ENCODE results near the gene FGD2.
"Not testable (repeated sequence)": the region's sequence is repeated elsewhere in the genome, so short reads cannot be mapped to it uniquely, and the experiment has no call there.

Gene FGD2

DNA sequence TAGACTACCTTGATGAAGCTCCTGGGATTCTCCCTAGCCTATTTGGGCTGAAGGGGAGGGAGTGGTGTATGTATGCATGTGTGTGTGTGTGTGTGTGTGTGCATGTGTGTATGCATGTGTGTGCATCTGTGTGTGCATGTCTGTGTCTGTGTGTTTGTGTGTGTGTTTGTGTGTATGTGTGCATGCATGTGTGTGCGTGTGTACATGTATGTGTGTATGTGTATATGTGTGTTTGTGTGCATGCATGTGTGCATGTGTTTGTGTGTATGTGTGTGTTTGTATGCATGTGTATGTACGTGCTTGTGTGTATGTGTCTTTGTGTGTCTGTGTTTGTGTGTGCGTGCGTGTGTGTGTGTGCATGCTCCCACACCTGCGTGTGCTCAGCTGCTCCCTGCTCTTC, 15.4 kb downstream of the FGD2 start:
- no peak for DNase-seq

DNA sequence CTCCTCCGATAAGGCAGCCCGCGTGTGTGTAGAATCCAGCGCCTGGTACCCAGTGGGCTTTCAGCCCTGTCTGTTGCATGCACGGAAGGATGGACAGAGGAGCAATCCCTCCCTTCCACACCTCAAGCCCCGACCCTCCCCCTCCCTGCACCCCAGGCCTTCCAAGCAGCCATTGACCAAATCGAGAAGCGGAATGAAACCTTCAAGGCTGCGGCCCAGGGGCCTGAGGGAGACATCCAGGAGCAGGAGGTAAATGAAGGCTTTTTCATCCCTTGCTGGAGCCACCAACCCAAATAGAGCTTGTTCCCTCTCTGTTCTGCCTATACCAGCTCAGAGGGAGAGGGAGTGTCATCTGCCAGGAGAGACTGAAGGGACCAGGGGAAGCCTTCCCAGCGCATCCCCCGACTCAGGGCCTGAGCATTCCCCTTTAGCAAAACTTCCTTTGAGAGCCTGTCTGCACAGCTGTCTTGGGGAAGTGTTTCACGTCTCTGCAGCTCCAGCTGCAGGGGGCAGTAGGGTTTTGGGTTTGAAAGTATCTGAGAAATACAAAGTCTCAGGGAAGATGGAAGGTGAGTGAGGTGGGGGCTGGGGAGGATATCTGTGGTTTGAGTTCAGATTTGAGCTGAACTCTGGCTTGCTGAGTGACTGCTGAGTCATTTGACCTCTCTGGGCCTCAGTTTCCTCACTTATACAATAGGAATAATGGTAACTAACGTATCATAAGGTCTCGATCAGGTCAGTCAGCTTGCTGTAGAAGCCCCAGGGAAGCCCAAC, 16.1 kb downstream of the FGD2 start:
- peak; percentile 36 to 92 (median 57) for DNase-seq

DNA sequence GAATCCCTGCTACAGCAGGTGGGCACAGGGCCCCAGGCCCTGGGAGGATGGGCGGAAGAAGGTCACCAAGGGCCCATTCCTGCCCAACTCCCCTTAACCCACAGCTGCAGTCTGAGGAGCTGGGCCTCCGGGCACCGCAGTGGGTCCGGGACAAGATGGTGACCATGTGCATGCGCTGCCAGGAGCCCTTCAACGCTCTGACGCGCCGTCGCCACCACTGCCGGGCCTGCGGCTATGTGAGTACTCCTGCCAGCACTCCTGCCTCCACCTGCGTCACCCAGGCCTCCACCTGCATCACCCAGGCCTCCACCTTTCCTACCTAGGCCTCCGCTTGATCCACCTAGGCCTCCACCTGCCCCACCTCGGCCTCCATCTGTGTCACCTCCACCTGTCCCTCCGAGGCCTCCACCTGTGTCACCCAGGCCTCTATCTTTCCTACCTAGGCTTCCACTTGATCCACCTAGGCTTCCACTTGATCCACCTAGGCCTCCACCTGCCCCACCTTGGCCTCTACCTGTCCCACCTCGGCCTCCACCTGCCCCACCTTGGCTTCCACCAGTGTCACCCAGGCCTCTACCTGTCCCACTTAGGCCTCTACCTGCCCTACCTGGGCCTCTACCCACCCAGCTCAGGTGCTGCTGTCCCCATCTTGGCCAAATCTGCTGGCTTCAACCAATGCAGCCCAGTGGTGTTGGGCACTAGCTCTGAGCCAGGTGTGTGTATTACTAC, 16.8 kb downstream of the FGD2 start:
- no peak for DNase-seq

DNA sequence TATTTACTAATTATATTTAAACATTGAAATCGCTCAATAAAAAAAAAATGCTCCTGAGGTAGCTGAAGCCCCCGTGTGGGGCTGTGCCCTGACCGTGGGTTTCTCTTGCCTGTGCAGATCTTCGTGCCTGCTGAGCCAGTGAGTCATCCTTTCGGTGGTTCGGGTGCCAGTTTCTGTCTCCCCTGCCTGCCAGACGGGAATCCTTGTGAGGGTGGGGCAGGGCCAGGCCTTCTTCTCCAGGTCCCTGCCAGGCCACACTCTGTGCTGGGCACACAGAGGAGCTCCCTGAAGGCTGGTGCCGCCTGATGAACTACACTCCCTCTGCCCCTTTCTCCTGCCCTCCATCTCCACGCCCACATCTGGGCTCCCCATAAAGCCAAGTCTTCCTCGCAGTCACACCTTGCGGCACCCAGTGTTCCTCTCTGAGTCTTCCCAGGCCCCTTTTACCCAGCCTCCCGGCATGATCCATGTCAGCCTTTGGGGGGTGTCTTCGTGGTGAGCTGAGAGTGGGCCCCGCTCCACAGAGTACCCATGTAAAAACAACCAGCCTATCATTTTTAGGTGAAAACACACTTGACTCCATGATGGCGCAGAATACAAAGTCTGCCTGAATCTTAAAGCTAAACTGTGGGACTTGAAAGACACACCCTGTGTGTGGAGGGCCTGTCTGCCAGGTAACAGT, 19.3 kb downstream of the FGD2 start:
- DNase-seq = peak in 1 of 5 donors; percentile 85

DNA sequence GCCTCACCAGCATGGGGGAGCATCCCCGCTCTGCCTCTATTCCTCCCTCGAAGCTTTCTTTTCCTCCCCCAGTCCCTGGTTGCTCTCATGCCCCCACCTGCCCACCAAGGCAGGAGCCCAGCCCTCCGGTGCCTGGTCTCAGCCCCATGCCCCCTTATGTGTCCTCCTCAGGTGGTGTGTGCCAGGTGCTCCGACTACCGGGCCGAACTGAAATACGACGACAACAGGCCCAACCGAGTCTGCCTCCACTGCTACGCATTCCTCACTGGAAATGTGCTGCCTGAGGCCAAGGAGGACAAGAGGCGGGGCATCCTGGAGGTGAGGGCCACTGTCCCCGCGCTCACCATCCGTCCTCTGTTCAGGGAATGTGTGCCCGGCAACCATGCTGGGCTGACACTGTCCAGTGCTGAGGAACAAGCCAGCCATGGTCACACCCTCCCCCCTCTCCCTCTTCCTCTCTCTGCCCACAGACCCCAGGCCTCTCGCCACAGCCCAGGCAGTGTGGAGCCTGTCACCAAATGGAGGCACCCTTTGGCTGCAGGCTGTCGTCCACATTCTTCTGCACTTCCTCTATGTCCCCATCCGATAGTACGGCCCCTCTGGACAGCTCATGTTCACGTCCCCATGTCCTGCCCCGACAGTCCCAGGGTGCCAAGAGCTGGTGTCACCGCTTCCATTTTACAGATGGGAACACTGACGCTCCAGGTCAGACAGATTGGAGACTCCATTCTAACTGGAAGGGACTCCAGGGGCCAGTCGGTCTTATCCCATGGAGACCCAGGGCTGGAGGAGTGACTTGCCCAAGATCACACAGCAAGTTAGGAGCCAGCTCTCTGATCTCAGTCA, 20.4 kb downstream of the FGD2 start:
- DNase-seq = no peak

DNA sequence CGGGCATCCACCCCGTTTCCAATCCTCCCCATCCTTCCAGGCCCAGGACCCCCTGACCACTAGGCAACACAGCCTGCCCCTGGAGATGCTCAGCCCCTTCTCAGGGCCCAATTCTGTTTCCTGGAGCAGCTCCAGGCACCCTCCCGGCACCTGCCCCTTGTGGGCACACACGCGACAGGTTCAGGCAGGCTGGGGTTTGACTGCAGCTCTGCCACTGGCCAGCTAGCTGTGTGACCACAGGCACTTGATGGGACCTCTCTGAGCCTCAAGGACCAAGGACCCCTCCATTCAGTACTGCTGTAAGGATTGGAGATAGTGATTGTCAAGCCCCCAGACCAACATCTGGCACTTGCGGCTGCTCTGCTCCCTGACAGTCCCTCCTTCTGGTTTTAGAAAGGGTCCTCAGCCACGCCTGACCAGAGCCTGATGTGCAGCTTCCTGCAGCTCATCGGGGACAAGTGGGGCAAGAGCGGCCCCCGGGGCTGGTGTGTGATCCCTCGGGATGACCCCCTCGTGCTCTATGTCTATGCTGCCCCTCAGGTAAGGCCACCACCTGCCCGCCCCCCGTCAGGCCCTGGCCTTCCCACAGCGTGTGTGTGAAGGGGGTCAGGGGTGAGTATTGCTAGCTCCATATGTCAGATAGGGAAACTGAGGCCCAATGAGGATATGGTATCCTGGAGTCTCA, 21.7 kb downstream of the FGD2 start:
- no peak for DNase-seq

DNA sequence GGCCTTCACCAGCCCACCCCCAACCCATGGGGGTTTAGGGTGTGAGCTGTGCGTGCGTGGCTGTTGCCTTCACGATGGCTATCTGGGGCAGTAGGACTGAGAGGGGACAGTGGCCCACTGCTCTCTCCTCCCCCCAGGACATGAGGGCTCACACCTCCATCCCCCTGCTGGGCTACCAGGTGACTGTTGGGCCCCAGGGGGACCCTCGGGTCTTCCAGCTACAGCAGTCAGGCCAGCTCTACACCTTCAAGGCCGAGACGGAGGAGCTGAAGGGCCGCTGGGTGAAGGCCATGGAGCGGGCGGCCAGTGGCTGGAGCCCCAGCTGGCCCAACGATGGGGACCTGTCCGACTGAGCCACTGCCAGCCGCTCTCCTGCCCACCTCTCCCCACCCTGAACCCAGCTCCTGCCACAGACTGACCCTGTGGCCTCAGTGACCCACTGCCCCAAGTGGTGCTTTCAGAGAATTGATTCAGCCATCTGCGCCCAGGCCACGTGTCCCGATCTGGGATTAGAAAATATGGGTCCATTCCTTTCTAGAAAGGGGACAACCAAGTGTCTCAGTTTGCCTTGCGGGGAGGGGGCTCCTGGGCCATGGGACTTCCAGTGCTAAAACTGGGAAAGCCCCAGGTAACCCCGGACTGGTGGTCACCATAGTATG, 22.5 kb downstream of the FGD2 start:
- DNase-seq = no peak

DNA sequence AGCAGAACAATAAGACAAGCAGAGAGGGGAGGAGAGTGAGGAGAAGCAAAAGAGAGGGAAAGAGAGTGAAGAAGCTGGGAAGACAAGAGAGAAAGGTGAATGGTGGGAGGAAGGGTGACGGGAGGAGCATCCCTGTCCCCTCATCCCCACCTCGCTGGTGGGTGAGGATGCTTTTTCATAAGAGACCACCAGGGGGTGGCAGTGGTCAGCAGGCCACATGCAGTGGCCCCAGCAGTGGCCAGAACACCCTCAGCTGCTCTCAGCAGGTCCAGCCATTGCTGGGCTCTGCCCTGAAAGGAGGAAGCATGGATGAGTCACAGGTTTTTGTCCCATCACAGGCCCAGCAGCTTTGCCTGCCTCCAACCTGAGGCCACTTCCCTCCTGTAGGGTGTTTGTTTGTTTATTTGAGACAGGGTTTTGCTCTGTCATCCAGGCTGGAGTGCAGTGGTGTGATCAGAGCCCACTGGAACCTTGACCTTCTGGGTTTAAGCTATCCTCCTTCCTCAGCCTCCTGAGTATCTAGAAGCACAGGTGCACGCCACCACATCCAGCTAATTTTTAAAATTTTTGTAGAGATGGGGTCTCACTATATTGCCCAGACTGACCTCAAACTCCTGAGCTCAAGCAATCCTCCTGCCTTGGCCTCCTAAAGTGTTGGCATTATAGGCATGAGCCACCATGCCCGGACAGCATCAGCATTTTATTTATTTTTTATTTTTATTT, 24.0 kb downstream of the FGD2 start:
- peak in 2 of 5 donors; percentile 20 to 79 for DNase-seq

DNA sequence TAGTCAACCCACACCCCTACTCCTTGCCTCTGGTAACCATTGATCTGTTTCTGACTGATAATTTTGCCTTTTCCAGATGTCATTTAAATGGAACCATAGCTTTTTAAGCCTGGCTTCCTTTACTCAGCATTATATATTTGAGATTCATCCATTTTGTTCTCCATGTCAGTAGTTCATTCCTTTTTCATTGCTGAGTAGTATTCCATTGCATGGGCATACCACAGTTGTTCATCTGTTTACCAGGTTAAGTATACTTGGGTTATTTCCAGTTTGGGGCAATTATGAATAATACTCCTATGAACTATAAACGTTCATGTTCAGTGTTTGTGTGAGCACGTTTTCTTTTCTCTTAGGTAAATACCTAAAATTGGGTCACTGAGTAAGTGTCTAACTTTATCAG, 25.1 kb downstream of the FGD2 start:
- no peak for DNase-seq

DNA sequence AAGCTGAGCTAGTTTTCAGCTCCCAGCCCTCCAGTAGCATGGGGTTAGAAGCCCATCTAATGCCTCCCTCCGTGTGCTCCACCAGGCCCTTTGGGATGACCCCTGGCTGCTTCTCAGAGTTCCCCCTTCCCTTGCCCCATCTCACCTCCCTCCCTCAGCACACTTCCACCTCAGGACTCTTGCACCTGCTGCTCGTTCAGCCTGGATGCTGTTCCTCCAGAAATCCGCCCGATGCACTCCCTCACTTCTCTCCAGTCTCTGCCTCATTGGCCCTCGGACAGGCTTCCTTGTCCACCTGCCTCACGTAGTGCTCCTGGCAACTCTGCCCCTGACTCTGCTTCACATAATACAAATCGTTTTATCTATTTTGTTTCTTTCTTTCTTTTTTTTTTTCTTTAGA, 26.8 kb downstream of the FGD2 start:
- DNase-seq = no peak

DNA sequence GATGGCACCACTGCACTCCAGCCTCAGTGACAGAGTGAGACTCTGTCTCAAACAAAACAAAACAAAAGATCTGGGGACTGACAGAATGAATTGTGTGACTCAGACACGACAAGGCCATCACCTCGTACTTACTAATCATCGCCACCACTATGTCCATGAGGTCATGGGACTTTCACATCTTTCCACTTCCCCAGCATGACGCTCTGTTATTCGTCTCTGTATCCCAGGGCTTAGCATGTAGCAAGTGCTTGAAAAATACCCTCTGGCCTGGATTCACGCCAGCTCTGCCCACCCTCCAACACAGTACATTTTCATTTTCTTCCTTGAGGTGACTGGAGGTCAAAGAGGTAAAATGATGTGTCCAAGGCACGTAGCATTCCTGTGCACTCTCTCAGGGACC, 27.8 kb downstream of the FGD2 start:
- peak in 1 of 5 donors; percentile 85 for DNase-seq

DNA sequence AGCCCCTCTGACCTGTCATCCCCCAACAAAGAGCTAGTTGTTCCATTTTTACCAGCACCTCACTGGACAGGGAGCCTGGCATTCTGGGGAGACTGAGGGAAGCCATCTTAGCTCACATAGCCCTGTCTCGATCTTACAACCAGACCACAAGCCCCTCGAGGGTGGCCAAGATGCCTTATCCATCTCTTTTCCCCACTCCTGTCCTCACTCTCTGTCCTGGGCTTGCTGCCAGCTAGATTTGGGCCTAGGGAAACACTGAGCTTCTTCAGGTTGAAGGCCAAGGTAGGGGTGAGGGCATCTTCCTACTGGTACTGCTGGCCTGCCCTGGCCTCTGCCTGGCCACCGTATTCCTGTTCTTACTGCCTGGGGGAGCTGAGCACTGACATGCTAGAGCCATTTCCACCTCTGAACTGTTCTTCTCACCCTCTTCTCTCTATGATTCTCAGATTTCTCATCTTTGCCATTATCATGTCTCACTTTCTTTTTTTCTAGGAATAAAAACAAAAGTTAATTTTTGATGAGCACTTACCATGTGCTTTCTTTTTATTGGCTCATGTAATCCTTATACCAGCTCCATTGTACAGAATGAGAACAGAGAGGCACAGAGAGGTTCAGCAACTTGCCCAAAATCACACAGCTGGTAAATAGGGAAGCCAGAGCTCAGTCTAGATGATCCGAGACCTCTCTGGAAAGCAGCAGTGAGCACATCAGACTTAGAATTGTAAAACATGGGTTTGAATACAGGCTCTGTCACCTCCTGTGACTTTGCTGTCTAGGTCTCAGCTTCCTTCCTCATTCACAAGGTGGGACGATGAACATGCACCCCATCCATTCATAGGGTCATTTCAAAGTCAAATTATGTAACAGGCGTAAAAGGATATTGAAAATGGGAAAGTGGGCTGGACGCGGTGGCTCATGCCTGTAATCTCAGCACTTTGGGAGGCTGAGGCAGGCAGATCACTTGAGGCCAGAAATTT, 28.7 kb downstream of the FGD2 start:
- no peak for DNase-seq

DNA sequence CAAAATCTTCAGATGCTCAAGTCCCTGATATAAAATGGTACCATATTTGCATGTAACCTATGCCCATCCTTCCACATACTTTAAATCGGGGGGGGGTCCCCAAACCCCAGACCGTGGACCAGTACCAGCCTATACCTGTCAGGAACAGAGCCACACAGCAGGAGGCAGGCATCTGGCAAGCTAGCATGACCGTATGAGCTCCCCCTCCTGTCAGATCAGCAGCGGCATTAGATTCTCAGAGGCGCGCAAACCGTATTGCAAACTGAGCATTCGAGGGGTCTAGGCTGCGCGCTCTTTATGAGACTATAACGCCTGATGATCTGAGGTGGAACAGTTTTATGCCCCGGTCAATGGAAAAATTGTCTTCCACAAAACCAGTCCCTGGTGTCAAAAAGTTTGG, 30.7 kb downstream of the FGD2 start:
- no peak for DNase-seq

DNA sequence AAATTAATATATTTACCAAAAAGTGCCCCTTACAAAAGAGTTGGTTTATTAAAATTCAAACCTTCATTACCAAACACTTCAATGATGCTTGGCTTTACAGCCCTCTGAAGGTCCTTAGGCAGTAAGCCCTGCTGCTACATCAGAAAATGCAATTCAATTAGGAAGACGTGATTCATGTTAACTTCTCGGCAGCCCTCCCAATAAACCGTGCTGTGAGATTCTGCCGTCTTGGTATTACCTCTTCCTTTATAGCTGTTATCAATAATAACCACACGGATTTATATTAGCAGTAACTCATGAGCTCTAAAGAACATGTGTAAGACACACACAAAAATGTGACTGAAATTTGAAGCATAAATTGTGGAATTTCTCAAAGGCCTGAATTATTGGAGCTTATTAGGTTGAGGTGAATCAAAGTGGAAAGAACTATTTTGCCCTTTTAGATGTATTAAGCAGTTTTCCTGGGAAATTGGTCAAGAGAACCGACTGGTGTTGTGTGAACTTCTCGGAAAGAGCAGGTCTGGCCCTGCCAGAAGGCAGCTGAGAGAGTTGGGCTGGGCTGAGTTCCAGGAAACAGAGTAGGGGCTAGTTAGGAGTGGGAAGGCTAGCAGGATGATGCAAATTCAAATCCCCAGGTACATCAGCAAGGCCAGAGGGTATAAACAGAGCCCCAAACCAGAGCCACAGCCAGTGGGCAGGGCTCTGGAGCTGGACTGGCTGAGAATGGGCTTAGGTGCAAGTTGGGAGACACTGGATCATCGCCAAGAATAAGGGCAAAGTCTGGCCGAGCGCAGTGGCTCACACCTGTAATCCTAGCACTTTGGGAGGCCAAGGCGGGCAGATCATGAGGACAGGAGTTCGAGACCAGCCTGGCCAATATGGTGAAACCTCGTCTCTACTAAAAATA, 33.1 kb downstream of the FGD2 start:
- DNase-seq = no peak

DNA sequence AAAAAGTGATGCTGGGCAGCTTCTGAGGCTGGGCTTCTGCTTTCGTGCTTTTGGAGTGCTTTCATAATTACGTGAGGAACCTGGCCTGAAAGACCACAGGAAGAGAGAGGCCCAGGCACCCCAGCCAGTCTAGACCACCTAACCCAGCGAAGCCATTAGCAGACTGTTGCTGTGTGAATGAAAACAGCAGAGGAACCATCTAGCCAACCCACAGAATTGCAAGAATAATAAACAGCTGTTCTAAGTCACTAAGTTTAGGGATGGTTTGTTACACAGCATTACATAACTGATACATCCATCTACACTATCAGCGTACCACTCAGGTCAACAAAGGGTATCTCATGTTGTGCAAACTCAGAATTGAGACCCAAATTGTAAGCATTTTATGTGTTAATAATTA, 34.5 kb downstream of the FGD2 start:
- DNase-seq = no peak

DNA sequence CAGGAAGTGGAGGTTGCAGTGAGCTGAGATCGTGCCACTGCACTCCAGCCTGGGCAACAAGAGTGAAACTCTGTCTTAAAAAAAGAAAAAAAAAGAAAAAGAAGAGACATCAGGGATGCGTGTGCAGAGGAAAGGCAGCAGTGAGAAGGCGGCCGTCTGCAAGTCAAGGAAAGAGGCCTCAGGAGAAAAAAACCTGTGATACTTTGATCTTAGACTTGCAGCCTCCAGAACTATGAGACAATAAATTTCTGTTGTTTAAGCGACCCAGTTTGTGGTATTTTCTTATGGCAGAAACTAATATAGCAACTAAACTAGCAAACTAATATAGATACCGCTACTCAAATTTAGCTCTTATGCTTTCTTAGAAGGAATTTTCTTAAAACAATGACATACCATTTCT, 36.1 kb downstream of the FGD2 start:
- DNase-seq = peak in 1 of 5 donors; percentile 73

DNA sequence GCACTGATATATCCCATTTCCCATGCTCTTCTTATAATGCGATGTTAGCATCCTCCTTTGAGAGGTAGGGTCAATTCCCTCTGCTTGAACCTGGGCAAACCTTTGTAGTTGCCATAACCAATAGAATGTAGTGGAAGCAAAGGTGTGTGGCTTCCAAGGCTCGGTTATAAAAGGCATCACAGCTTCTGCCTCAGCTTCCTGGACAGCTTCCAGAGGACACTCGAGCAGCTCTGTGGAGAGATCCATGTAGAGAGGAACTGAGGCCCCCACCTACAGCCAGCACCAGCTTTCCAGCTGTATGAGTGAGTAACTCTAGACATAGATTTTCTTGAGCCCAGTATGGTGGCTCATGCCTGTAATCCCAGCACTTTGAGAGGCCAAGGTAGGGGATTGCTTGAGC, 36.7 kb downstream of the FGD2 start:
- DNase-seq = peak in 1 of 5 donors; percentile 62

DNA sequence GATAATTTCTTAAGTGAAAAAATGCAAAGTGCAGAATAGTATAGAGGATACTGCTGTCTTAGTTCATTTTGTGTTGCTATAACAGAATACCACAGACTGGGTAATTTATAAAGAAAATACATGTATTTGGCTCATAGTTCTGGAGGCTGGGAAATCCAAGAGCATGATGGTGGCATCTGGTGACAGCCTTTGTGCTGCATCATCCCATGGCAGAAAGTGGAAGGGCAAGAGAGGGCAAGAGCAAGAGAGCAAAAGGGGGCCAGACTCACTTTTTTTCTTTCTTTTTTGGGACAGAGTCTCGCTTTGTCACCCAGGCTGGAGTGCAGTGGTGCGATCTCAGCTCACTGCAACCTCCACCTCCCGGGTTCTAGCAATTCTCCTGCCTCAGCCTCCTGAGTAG, 37.6 kb downstream of the FGD2 start:
- DNase-seq = not testable (repeated sequence)

DNA sequence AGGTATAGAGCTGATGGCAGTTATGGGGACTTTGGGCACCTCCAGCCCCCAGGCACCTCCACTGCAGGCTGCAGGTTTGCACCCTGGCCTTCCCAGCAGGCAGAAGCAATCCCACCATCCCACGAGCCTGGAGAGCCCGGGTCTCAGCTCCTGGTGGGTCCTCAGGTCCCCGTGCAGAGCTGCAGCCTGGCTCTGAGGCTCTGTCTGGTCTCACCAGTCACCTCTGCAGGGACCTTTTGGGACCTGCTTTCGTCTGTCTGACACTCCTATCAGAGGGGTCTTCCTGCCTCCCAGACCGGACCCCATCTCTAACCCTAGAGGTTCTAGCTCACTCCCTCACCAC, 41.9 kb downstream of the FGD2 start:
- no peak for DNase-seq
